IMR-90 (cell line): ENCODE measurements around the gene DHDDS. TPM values are rescaled to one million over a fixed set of nuclear protein-coding genes. Genes with fewer than 3 reads are reported as not detected.

Experiments used
- ATAC-seq: fragments of 200-7000 bp; cut with Tn5 transposase; 2 replicates; pipeline ENCODE4 v1.9.1; 2020; ENCODE audit warnings: low read depth, mild to moderate bottlenecking, moderate library complexity
- BruUV-seq: library from RNA; stranded (reverse); fragments of 400-500 nt; replicated peaks from 2 replicates; lab custom pipeline; 2021; lab: Mats Ljungman, UMichigan
- CTCF ChIA-PET: fragments of 300-600 bp; formaldehyde crosslinking; extraction: SDS; loops from one replicate; lab custom pipeline; 2021; ENCODE audit warnings: antibody characterized with exemption; lab: Yijun Ruan, JAX
- POLR2A ChIA-PET: fragments of 300-600 bp; sonication (Branson Sonifier 250); formaldehyde crosslinking; loops from one replicate; lab custom pipeline; 2022; ENCODE audit warnings: antibody characterized with exemption; ENCODE audit not compliant: unreplicated experiment; lab: Charles Lee
- DNase-seq: peaks from one replicate; pipeline ENCODE4 v3.0.0; 2013
- H2AFZ ChIP-seq: replicated peaks from 2 replicates; pipeline ENCODE3; 2013; ENCODE audit warnings: low read length, mild to moderate bottlenecking; ENCODE audit not compliant: poor library complexity
- H2AK5ac ChIP-seq: 2 replicates; pipeline ENCODE4 v1.6.1; 2013; ENCODE audit warnings: low read depth, low read length, inconsistent platforms
- H2AK9ac ChIP-seq: replicated peaks from 2 replicates; pipeline ENCODE3; 2013; ENCODE audit warnings: mild to moderate bottlenecking, low read depth, low read length, moderate library complexity; ENCODE audit not compliant: poor library complexity
- H2BK120ac ChIP-seq: 2 replicates; pipeline ENCODE4 v1.6.1; 2013; ENCODE audit warnings: low read depth, low read length, inconsistent platforms
- H2BK15ac ChIP-seq: 3 replicates; pipeline ENCODE4 v1.6.1; 2013; ENCODE audit warnings: low read depth, low read length, inconsistent platforms
- H2BK20ac ChIP-seq: 2 replicates; pipeline ENCODE4 v1.6.1; 2013; ENCODE audit warnings: low read depth, mild to moderate bottlenecking, inconsistent platforms, low read length, moderate library complexity
- H2BK5ac ChIP-seq: 2 replicates; pipeline ENCODE4 v1.6.1; 2013; ENCODE audit warnings: mild to moderate bottlenecking, low read depth, low read length, inconsistent platforms; ENCODE audit not compliant: poor library complexity, severe bottlenecking
- H3K14ac ChIP-seq: replicated peaks from 2 replicates; pipeline ENCODE4 v1.6.1; 2013; ENCODE audit warnings: low read depth, low read length, inconsistent platforms
- H3K18ac ChIP-seq: 2 replicates; pipeline ENCODE4 v1.6.1; 2013; ENCODE audit warnings: low read depth, low read length, control low read depth
- H3K23ac ChIP-seq: 2 replicates; pipeline ENCODE4 v1.6.1; 2013; ENCODE audit warnings: low read depth, low read length, inconsistent platforms
- H3K27ac ChIP-seq: 2 replicates; pipeline ENCODE4 v1.5.1; 2013; ENCODE audit warnings: mild to moderate bottlenecking, control low read depth, low read length; ENCODE audit not compliant: insufficient read depth
- H3K27me3 ChIP-seq: 2 replicates; pipeline ENCODE4 v1.6.1; 2013; ENCODE audit warnings: low read length; ENCODE audit not compliant: control insufficient read depth, insufficient read depth
- H3K36me3 ChIP-seq: 2 replicates; pipeline ENCODE4 v1.6.1; 2013; ENCODE audit warnings: low read length, mixed read lengths; ENCODE audit not compliant: control insufficient read depth, insufficient read depth
- H3K4ac ChIP-seq: 2 replicates; pipeline ENCODE4 v1.6.1; 2013; ENCODE audit warnings: low read depth, low read length, inconsistent platforms
- H3K4me1 ChIP-seq: 2 replicates; pipeline ENCODE4 v1.6.1; 2013; ENCODE audit warnings: low read length, mixed read lengths; ENCODE audit not compliant: control insufficient read depth, insufficient read depth
- H3K4me2 ChIP-seq: 2 replicates; pipeline ENCODE4 v1.6.1; 2013; ENCODE audit warnings: low read depth, mild to moderate bottlenecking, control low read depth, low read length, moderate library complexity
- H3K4me3 ChIP-seq: 2 replicates; pipeline ENCODE4 v1.5.1; 2013; ENCODE audit warnings: low read depth, mild to moderate bottlenecking, control low read depth, low read length, moderate library complexity; ENCODE audit not compliant: insufficient read depth
- H3K56ac ChIP-seq: 2 replicates; pipeline ENCODE4 v1.6.1; 2013; ENCODE audit warnings: low read length, inconsistent platforms; ENCODE audit not compliant: insufficient read depth; ENCODE audit errors: extremely low read depth
- H3K79me1 ChIP-seq, 2 experiments: 2 replicates each; pipeline ENCODE4 v1.6.1; 2013; ENCODE audit warnings: low read length in 2 of 2, inconsistent platforms in 1 of 2, low read depth in 1 of 2
- H3K9ac ChIP-seq: 2 replicates; pipeline ENCODE4 v1.6.1; 2013; ENCODE audit warnings: low read depth, low read length, control low read depth
- H3K9me1 ChIP-seq: 2 replicates; pipeline ENCODE4 v1.6.1; 2013; ENCODE audit warnings: low read length, inconsistent platforms; ENCODE audit not compliant: insufficient read depth
- H3K9me3 ChIP-seq: 2 replicates; pipeline ENCODE4 v1.6.1; 2013; ENCODE audit warnings: low read length; ENCODE audit not compliant: control insufficient read depth, insufficient read depth
- H4K20me1 ChIP-seq: 2 replicates; pipeline ENCODE4 v1.6.1; 2013; ENCODE audit warnings: low read length, inconsistent platforms; ENCODE audit not compliant: insufficient read depth
- H4K5ac ChIP-seq: 2 replicates; pipeline ENCODE4 v1.6.1; 2013; ENCODE audit warnings: mild to moderate bottlenecking, low read depth, low read length, control low read depth
- H4K8ac ChIP-seq, 2 experiments: 2 replicates each; pipeline ENCODE4 v1.6.1; 2013; ENCODE audit warnings: low read depth in 2 of 2, low read length in 2 of 2, control low read depth in 1 of 2, inconsistent platforms in 1 of 2
- H4K91ac ChIP-seq: 2 replicates; pipeline ENCODE4 v1.6.1; 2013; ENCODE audit warnings: low read depth, low read length, inconsistent platforms; ENCODE audit not compliant: insufficient read depth
- CEBPB ChIP-seq: IDR thresholded peaks from 2 replicates; pipeline ENCODE4 v1.6.1; 2012; ENCODE audit warnings: low read depth, low read length, improper control_type of control experiment
- FOS ChIP-seq: fragments of 150-350 bp; IDR thresholded peaks from 2 replicates; pipeline ENCODE4 v1.6.1; 2016; ENCODE audit warnings: low read depth, low read length
- MAFK ChIP-seq: IDR thresholded peaks from 2 replicates; pipeline ENCODE4 v1.6.1; 2012; ENCODE audit warnings: low read depth, low read length, improper control_type of control experiment
- MAZ ChIP-seq: IDR thresholded peaks from 2 replicates; pipeline ENCODE4 v1.6.1; 2012; ENCODE audit warnings: low read depth, mild to moderate bottlenecking, low read length, improper control_type of control experiment, moderate library complexity, borderline replicate concordance
- MXI1 ChIP-seq: IDR thresholded peaks from 2 replicates; pipeline ENCODE4 v1.6.1; 2012; ENCODE audit warnings: low read depth, mild to moderate bottlenecking, low read length, moderate library complexity, borderline replicate concordance
- NFE2L2 ChIP-seq: fragments of 150-350 bp; IDR thresholded peaks from 2 replicates; pipeline ENCODE4 v1.6.1; 2016; ENCODE audit warnings: low read depth, mild to moderate bottlenecking, low read length
- RAD21 ChIP-seq: IDR thresholded peaks from 2 replicates; pipeline ENCODE4 v1.6.1; 2012; ENCODE audit warnings: low read length, improper control_type of control experiment
- RCOR1 ChIP-seq: IDR thresholded peaks from 2 replicates; pipeline ENCODE4 v1.6.1; 2012; ENCODE audit warnings: mild to moderate bottlenecking, low read length, improper control_type of control experiment; ENCODE audit not compliant: insufficient replicate concordance
- RFX5 ChIP-seq: IDR thresholded peaks from 2 replicates; pipeline ENCODE4 v1.8.0; 2012; ENCODE audit warnings: low read depth, mild to moderate bottlenecking, low read length, moderate library complexity
- SMC3 ChIP-seq: fragments of 150-350 bp; IDR thresholded peaks from 2 replicates; pipeline ENCODE4 v1.6.1; 2016; ENCODE audit warnings: low read depth, mild to moderate bottlenecking, antibody characterized with exemption, low read length, moderate library complexity
- WGBS, 2 experiments: methylation state at CpG; one replicate each; pipeline versions ENCODE4 v1.1.5 to v1.1.7; 2013; ENCODE audit warnings: missing lambda C conversion rate in 2 of 2; ENCODE audit not compliant: insufficient read length in 1 of 2; ENCODE audit errors: extremely low coverage in 2 of 2; 5-methylcytosine and 5-hydroxymethylcytosine counted together
- dilution Hi-C: fragments of 300-500 bp; cut with HindIII; formaldehyde crosslinking; loops from one replicate; pipeline ENCODE4 v1.14.3; 2018; ENCODE audit warnings: low sequenced_read_pairs; ENCODE audit not compliant: unreplicated experiment
- in situ Hi-C: fragments of 300-500 bp; cut with MboI; formaldehyde crosslinking; loops from 3 replicates; pipeline ENCODE4 v1.14.3; 2019; ENCODE audit warnings: low sequenced_read_pairs, inconsistent platforms, mixed read lengths
- intact Hi-C: fragments of 100-400 bp; cut with micrococcal nuclease; formaldehyde crosslinking; loops from 2 replicates; pipeline ENCODE4 v1.10.0; 2022
- polyA plus RNA-seq, 3 experiments: library from polyadenylated mRNA; depleted of rRNA; stranded (reverse); fragments of >200 nt; gene quantifications; 2 replicates each; pipeline ENCODE4 v1.2.3, GENCODE V29; 2012; ENCODE audit warnings: low replicate concordance in 1 of 3
- total RNA-seq: library from RNA; depleted of rRNA; stranded (reverse); fragments of >200 nt; gene quantifications from 2 replicates; pipeline ENCODE4 v1.2.3, GENCODE V29; 2012
- TF ChIP-seq, protein P1 (sequence below): fragments of 150-350 bp; IDR thresholded peaks from 2 replicates; pipeline ENCODE4 v1.6.1; 2017; ENCODE audit warnings: mild to moderate bottlenecking, antibody characterized with exemption, low read length, low read depth
- TF ChIP-seq, protein P2 (sequence below): conservative IDR thresholded peaks from 2 replicates; pipeline ENCODE4 v1.5.1; 2012; ENCODE audit warnings: mild to moderate bottlenecking, low read depth, low read length, improper control_type of control experiment
- TF ChIP-seq, protein P3 (sequence below): fragments of 150-350 bp; IDR thresholded peaks from 2 replicates; pipeline ENCODE4 v1.6.1; 2016; ENCODE audit warnings: low read depth, mild to moderate bottlenecking, low read length, moderate library complexity, borderline replicate concordance

DHDDS gene
- total and polyA plus RNA-seq, 2 of the 4 experiments (the other 2 are of a cell fraction): 49.3 to 67.7 TPM

DNA sequence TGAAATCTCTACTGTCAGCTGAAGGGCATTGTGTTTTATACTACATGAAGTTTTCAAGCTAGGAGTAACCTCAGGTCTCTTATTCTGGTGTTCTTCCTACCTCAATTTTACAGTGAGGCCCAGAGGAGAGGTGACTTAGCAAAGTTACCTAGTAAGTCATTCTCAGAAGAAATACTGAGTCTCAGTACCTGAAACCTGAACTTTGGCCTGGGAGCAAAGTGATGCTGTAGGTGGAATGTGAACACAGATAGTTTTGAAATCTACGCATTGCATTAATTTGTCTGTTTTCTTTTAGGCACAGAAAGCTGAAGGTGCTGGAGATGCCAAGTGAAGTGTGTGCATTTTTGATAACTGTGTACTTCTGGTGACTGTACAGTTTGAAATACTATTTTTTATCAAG lies 42.7 kb downstream of the DHDDS start:
- Histone ChIP-seq H3K27me3 (no peaks in the 10 kb centered on the region), H4K8ac (no peak overlapping the region), H3K27ac (no peak overlapping the region), H2BK120ac (no peak overlapping the region), H4K20me1 (peaks cover 38% of the 10 kb centered on the region), H4K5ac (no peak overlapping the region), H2BK20ac (no peak overlapping the region), H2AK5ac (no peak overlapping the region), H3K14ac (no peak overlapping the region), H3K4ac (no peak overlapping the region), H3K9me3 (no peaks in the 10 kb centered on the region), H3K4me2 (no peak overlapping the region), H3K79me1 (peaks cover 15 to 57% of the 10 kb centered on the region in 2 experiments), H2BK5ac (no peak overlapping the region), H3K9ac (no peak overlapping the region), H3K4me3 (no peak overlapping the region), H3K23ac (no peak overlapping the region), H2BK15ac (no peak overlapping the region), H3K36me3 (peaks cover 20% of the 10 kb centered on the region), H2AK9ac (no peak overlapping the region), H2AFZ (no peak overlapping the region), H3K56ac (no peak overlapping the region), H3K9me1 (peaks cover 14% of the 10 kb centered on the region), H3K4me1 (peaks cover 7% of the 10 kb centered on the region), H3K18ac (no peak overlapping the region), H4K91ac (no peak overlapping the region)
- ChIA-PET POLR2A (no interaction called here), CTCF (interaction anchor here (0.6 kb wide), 1 partner anchor 337 kb away, joined by 3 read pairs; no protein-coding TSS in a partner anchor)
- in situ Hi-C loops (no loop called here), intact Hi-C loops (no loop called here), dilution Hi-C loops (no loop called here)
- TF ChIP-seq MXI1 (no peak), CEBPB (no peak), RAD21 (no peak), MAFK (no peak), RCOR1 (no peak), NFE2L2 (no peak), MAZ (no peak), SMC3 (no peak), FOS (no peak), RFX5 (no peak)
- TF ChIP-seq, protein P1, sequence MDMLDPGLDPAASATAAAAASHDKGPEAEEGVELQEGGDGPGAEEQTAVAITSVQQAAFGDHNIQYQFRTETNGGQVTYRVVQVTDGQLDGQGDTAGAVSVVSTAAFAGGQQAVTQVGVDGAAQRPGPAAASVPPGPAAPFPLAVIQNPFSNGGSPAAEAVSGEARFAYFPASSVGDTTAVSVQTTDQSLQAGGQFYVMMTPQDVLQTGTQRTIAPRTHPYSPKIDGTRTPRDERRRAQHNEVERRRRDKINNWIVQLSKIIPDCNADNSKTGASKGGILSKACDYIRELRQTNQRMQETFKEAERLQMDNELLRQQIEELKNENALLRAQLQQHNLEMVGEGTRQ: no peak
- TF ChIP-seq, protein P2, sequence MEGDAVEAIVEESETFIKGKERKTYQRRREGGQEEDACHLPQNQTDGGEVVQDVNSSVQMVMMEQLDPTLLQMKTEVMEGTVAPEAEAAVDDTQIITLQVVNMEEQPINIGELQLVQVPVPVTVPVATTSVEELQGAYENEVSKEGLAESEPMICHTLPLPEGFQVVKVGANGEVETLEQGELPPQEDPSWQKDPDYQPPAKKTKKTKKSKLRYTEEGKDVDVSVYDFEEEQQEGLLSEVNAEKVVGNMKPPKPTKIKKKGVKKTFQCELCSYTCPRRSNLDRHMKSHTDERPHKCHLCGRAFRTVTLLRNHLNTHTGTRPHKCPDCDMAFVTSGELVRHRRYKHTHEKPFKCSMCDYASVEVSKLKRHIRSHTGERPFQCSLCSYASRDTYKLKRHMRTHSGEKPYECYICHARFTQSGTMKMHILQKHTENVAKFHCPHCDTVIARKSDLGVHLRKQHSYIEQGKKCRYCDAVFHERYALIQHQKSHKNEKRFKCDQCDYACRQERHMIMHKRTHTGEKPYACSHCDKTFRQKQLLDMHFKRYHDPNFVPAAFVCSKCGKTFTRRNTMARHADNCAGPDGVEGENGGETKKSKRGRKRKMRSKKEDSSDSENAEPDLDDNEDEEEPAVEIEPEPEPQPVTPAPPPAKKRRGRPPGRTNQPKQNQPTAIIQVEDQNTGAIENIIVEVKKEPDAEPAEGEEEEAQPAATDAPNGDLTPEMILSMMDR: no peak
- TF ChIP-seq, protein P3, sequence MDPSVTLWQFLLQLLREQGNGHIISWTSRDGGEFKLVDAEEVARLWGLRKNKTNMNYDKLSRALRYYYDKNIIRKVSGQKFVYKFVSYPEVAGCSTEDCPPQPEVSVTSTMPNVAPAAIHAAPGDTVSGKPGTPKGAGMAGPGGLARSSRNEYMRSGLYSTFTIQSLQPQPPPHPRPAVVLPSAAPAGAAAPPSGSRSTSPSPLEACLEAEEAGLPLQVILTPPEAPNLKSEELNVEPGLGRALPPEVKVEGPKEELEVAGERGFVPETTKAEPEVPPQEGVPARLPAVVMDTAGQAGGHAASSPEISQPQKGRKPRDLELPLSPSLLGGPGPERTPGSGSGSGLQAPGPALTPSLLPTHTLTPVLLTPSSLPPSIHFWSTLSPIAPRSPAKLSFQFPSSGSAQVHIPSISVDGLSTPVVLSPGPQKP: no peak
- ATAC-seq: no peak
- WGBS, 2 experiments: no CpG with 5 or more reads among the region's 1 CpG
- no TSS peak for BruUV-seq
- no peak for DNase-seq
